Muscle of leg (tissue), 11 donors: ENCODE data around the gene MGAT5. TPM values are rescaled to one million over a fixed set of nuclear protein-coding genes. Genes with fewer than 3 reads are reported as not detected.
A peak's percentile ranks its signal among the peaks of the same experiment; 100 is the strongest.

ENCODE experiments used
- DNase-seq: peaks from one replicate; pipeline ENCODE4 v3.0.0; 2013
- H3K27ac ChIP-seq: one replicate; pipeline ENCODE4 v1.5.1; 2013; ENCODE audit warnings: mild to moderate bottlenecking, low read length, control low read depth
- H3K27me3 ChIP-seq: one replicate; pipeline ENCODE4 v1.6.1; 2013; ENCODE audit warnings: low read length; ENCODE audit not compliant: control insufficient read depth, insufficient read depth
- H3K36me3 ChIP-seq: one replicate; pipeline ENCODE4 v1.6.1; 2013; ENCODE audit warnings: low read length; ENCODE audit not compliant: control insufficient read depth, insufficient read depth
- H3K4me1 ChIP-seq: one replicate; pipeline ENCODE4 v1.6.1; 2013; ENCODE audit warnings: low read length; ENCODE audit not compliant: control insufficient read depth, insufficient read depth
- H3K4me3 ChIP-seq: one replicate; pipeline ENCODE4 v1.5.1; 2013; ENCODE audit warnings: low read length, control low read depth
- H3K9me3 ChIP-seq: replicated peaks from 2 replicates; pipeline ENCODE4 v1.6.1; 2013; ENCODE audit warnings: low read depth, low read length; ENCODE audit not compliant: control insufficient read depth
- WGBS: methylation state at CpG from one replicate; pipeline ENCODE4 v1.1.5; 2013; ENCODE audit warnings: missing lambda C conversion rate; ENCODE audit not compliant: insufficient coverage; 5-methylcytosine and 5-hydroxymethylcytosine counted together
- polyA plus RNA-seq, 8 donors: library from polyadenylated mRNA; unstranded; fragments of 120-200 nt; gene quantifications; one replicate each; pipeline versions ENCODE4 v1.2.1 to v1.2.3, GENCODE V29; 2013; ENCODE audit warnings: inconsistent platforms in 1 of 8, low replicate concordance in 1 of 8; ENCODE audit not compliant: insufficient read length in 8 of 8, insufficient read depth in 1 of 8
- total RNA-seq: library from RNA; stranded (reverse); fragments of 120-200 nt; gene quantifications from one replicate; pipeline ENCODE4 v1.2.4, GENCODE V29; 2013

MGAT5 gene
- total and polyA plus RNA-seq, 9 donors, result 14.5 to 29.7 (median 23.8) TPM

DNA sequence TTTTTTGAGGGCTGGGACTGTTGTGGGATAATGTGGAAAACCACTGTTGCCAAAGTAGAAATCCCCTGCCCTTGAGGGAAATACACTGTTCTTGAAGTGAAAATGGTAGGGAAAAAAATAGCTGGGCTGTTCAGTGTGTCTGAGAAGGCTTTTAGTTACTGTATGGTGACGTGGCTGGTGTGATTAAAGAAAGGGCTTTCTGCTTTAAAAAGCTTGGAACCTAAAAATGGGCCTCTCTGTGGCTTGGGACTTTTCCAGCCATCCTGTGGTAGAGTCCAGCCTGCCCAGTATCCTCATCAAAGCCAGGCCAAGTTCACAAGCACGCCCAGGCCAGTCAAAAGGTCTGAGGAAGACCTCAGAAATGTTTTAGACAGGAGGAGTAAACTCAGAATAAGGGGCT is 6.8 kb downstream of the MGAT5 start:
- Histone ChIP-seq H3K4me3 (no peak overlapping the region), H3K27ac (peak overlapping the region; percentile 73), H3K36me3 (no peaks in the 10 kb centered on the region), H3K4me1 (peaks cover 22% of the 10 kb centered on the region), H3K9me3 (no peaks in the 10 kb centered on the region), H3K27me3 (no peaks in the 10 kb centered on the region)
- 13% methylated on average over 1 of the region's 2 CpGs for WGBS
- DNase-seq, result peak; percentile 76

DNA sequence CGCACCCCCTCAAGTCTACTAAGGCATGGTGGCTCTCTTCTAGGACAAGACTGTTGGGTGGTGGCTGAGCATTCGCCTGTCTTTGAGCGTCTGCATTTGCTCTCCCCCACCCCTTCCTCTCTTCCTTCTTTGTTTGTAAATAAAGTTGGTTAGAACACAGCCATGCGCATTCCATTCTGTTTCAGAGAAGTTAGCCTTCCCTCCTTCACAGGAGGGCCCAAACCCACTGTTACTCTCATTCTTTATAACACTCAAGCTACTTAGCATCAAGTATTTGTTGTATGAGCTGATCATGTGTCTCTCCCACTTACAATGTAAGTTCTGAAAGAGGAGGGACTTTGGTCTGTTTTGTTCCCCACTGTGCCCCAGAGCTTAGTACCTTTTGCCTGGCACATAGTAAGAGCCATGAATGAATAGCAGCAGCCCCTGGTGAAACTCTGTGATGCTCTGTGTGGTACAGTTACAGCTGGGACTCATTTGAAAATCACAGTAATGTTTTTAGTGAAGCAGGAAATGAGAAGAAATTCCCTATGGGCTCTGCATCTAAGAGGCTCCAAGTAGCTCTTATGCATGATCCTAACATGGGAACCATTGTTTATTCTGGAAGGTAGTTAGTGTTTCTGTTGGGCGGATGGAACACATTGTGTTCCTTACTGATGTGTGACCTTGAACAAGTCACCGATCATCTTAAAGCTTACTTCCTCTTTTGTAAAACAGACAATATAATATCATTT is 7.7 kb downstream of the MGAT5 start:
- H3K27me3 ChIP-seq, result no peaks in the 10 kb centered on the region
- H3K27ac ChIP-seq, result peak overlapping the region; percentile 73
- no peaks in the 10 kb centered on the region for H3K9me3 ChIP-seq
- peaks cover 22% of the 10 kb centered on the region for H3K4me1 ChIP-seq
- peak; percentile 88 for DNase-seq
- H3K36me3 ChIP-seq, result no peaks in the 10 kb centered on the region
- H3K4me3 ChIP-seq, result no peak overlapping the region
- WGBS, result no CpG with 5 or more reads among the region's 6 CpGs

DNA sequence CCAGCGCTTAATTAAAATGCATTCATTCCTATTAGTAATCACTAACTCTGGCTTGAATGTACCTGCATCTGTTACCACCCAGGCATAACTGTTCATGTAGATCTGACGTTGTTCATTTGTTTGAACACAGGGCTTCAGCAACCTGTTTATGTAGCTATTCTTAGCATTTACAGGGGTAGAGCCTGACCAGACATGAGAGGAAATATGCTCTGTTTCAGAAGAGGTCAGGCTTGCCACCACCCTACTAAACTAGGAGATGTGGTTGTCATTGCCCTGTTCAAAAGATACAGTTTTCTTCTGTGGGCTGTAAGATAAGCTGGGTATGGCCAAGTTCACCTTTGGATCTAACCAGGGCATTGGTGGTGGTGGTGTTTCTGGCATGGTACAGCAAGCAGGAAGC is 8.8 kb downstream of the MGAT5 start:
- H3K27me3 ChIP-seq, result no peaks in the 10 kb centered on the region
- peaks cover 22% of the 10 kb centered on the region for H3K4me1 ChIP-seq
- no peaks in the 10 kb centered on the region for H3K36me3 ChIP-seq
- H3K4me3 ChIP-seq, result no peak overlapping the region
- no peak overlapping the region for H3K27ac ChIP-seq
- 100% methylated on average over 1 of the region's 2 CpGs for whole genome bisulfite sequencing
- no peak for DNase-seq
- H3K9me3 ChIP-seq, result no peaks in the 10 kb centered on the region

- Histone ChIP-seq H3K4me3 (no peak overlapping the region), H3K4me1 (peaks cover 22% of the 10 kb centered on the region), H3K9me3 (no peaks in the 10 kb centered on the region), H3K27me3 (no peaks in the 10 kb centered on the region), H3K36me3 (peaks cover 6% of the 10 kb centered on the region), H3K27ac (no peak overlapping the region)
- 65% methylated on average over 4 of the region's 5 CpGs for WGBS
- DNase-seq, result peak; percentile 56
Observed at GRCh38 chr2:134268265-134268664, 14.4 kb downstream of the MGAT5 start.

DNA sequence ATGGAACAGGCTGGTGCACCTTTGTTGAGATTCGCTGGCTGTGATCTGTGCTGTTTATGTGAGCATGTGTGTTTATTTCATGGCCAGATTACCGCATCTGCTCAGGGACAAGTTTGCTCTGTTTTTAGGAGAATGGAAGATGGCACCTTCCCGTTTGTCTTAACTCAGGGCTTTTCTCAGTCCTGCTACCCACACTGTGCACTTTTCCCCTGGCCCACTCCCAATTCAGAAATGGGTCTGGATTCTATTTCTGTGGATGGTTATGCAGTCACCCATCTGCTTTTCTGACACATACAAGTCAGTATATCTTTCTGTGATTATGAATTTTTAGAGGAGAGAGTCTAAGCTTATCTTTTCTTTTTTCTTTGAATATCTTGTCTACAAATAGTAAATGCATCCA is 15.4 kb downstream of the MGAT5 start:
- Histone ChIP-seq H3K4me1 (peaks cover 22% of the 10 kb centered on the region), H3K27ac (no peak overlapping the region)

GRCh38 chr2:134269972-134270735 is 16.3 kb downstream of the MGAT5 start:
- Histone ChIP-seq H3K4me1 (peaks cover 22% of the 10 kb centered on the region), H3K36me3 (peaks cover 6% of the 10 kb centered on the region), H3K27me3 (no peaks in the 10 kb centered on the region), H3K4me3 (no peak overlapping the region), H3K9me3 (no peaks in the 10 kb centered on the region), H3K27ac (no peak overlapping the region)
- peak; percentile 53 for DNase-seq
- 45% methylated on average over 4 of the region's 7 CpGs for WGBS

More for the DNA sequence above, 15.4 kb downstream of the MGAT5 start:
- no peak overlapping the region for H3K4me3 ChIP-seq
- H3K36me3 ChIP-seq, result peaks cover 6% of the 10 kb centered on the region
- no peak for DNase-seq
- no peaks in the 10 kb centered on the region for H3K9me3 ChIP-seq
- H3K27me3 ChIP-seq, result no peaks in the 10 kb centered on the region
- no CpG with 5 or more reads among the region's 3 CpGs for WGBS

DNA sequence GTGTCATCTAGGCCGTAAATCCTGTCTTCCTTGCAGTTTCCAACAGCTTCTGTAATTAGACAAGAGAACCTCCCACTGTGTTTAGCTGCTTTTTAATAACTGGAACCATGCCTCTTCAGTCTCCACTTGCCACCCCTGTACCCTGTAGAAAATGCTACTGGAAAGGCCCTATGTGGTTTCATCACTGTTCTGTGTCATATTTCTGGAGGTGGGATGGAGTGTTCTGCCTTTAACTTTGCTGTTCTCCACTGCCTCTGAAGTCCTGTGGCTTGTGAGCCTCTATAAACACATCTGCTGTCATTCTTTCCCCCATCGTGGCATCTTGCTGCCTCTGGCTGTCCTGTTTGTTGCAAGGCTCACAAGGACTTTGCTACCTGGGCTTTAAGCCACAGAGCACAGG is 17.9 kb downstream of the MGAT5 start:
- 67% methylated on average over 1 of the region's 2 CpGs for WGBS
- no peak overlapping the region for H3K4me3 ChIP-seq
- peaks cover 6% of the 10 kb centered on the region for H3K36me3 ChIP-seq
- no peaks in the 10 kb centered on the region for H3K9me3 ChIP-seq
- H3K27ac ChIP-seq, result no peak overlapping the region
- H3K27me3 ChIP-seq, result no peaks in the 10 kb centered on the region
- no peak for DNase-seq
- H3K4me1 ChIP-seq, result peaks cover 25% of the 10 kb centered on the region

- peaks cover 6% of the 10 kb centered on the region for H3K36me3 ChIP-seq
- no CpG with 5 or more reads among the region's 9 CpGs for WGBS
- H3K4me3 ChIP-seq, result no peak overlapping the region
- peak; percentile 43 for DNase-seq
- no peaks in the 10 kb centered on the region for H3K9me3 ChIP-seq
- H3K27me3 ChIP-seq, result no peaks in the 10 kb centered on the region
- H3K4me1 ChIP-seq, result peaks cover 24% of the 10 kb centered on the region
- peak overlapping the region; percentile 39 for H3K27ac ChIP-seq
Observed at GRCh38 chr2:134272806-134273205, 18.9 kb downstream of the MGAT5 start.

- DNase-seq, result peak; percentile 94
- WGBS, result no CpG with 5 or more reads among the region's 4 CpGs
- Histone ChIP-seq H3K27ac (peak overlapping the region; percentile 39), H3K4me3 (no peak overlapping the region), H3K36me3 (peaks cover 6% of the 10 kb centered on the region), H3K27me3 (no peaks in the 10 kb centered on the region), H3K4me1 (peaks cover 21% of the 10 kb centered on the region), H3K9me3 (no peaks in the 10 kb centered on the region)
Observed at GRCh38 chr2:134273256-134273983, 19.5 kb downstream of the MGAT5 start.

DNA sequence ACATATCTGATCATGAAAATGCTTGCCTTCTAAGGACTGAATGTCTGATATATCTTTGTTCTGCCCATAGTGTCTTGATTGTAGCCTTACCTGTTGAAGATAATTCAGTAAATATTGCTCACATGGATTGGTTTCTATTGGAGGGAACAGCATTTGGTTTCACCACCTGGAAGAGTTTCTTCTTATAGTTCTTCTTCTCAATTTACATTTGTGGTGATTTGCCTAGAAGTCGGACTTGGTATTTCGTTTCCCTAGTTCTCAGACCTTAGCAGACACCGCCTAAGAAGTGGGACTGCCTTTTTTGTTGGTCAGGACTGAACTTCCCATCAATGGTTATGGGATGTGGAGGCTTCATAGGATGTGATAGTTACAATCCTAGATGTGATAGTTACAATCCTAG is 20.2 kb downstream of the MGAT5 start:
- no peaks in the 10 kb centered on the region for H3K27me3 ChIP-seq
- no peak overlapping the region for H3K27ac ChIP-seq
- no peak for DNase-seq
- H3K4me1 ChIP-seq, result peaks cover 28% of the 10 kb centered on the region
- peaks cover 6% of the 10 kb centered on the region for H3K36me3 ChIP-seq
- no peak overlapping the region for H3K4me3 ChIP-seq
- WGBS, result no CpG with 5 or more reads among the region's 3 CpGs
- no peaks in the 10 kb centered on the region for H3K9me3 ChIP-seq
